Psoas muscle (tissue), 8 donors: ENCODE data around the gene CALCOCO2. TPM values are rescaled to one million over a fixed set of nuclear protein-coding genes. Genes with fewer than 3 reads are reported as not detected.

Source experiments
- ATAC-seq, 4 donors: fragments of 200-7000 bp; cut with Tn5 transposase; one replicate each; pipeline ENCODE4 v1.9.1; 2020; ENCODE audit warnings: moderate library complexity in 3 of 4, mild to moderate bottlenecking in 2 of 4
- DNase-seq, 2 donors: peaks; one replicate each; pipeline ENCODE4 v3.0.0-alpha.2; 2020
- H3K27ac ChIP-seq: fragments of 200-600 bp; one replicate; pipeline ENCODE4 v1.8.0; 2022
- H3K27me3 ChIP-seq, 3 donors: fragments of 200-600 bp in 1 of 3; one replicate each; pipeline versions ENCODE4 v1.6.1 to v1.8.0; 2013 to 2022; ENCODE audit warnings: low read length in 2 of 3, mild to moderate bottlenecking in 2 of 3, moderate library complexity in 1 of 3; ENCODE audit not compliant: insufficient read depth in 3 of 3
- H3K36me3 ChIP-seq, 2 donors: fragments of 200-600 bp in 1 of 2; one replicate each; pipeline versions ENCODE4 v1.6.1 to v1.8.0; 2013 to 2022; ENCODE audit warnings: low read depth in 1 of 2, mild to moderate bottlenecking in 1 of 2, moderate library complexity in 1 of 2; ENCODE audit not compliant: insufficient read depth in 1 of 2
- H3K4me1 ChIP-seq: fragments of 200-600 bp; one replicate; pipeline ENCODE4 v1.8.0; 2022
- H3K4me3 ChIP-seq: fragments of 200-600 bp; one replicate; pipeline ENCODE4 v1.8.0; 2022; ENCODE audit warnings: mild to moderate bottlenecking
- H3K9me3 ChIP-seq: fragments of 200-600 bp; one replicate; pipeline ENCODE4 v1.8.0; 2022
- WGBS, 3 donors: extraction: QIAGEN DNeasy Blood & Tissue Kit; methylation state at CpG; one replicate each; pipeline versions ENCODE4 v1.1.6 to v1.1.7; 2013; 5-methylcytosine and 5-hydroxymethylcytosine counted together
- intact Hi-C, 2 donors: fragments of 100-400 bp; cut with DNase I; formaldehyde crosslinking; loops; one replicate each; pipeline versions ENCODE4 v1.11.0 to v1.14.2; 2022
- polyA plus RNA-seq, 3 donors: library from polyadenylated mRNA; stranded (reverse); fragments of 200-250 nt; gene quantifications; one replicate each; pipeline ENCODE4 v1.2.3, GENCODE V29; 2013
- total RNA-seq, 4 donors: library from RNA; stranded (reverse); fragmentation: NEBNext Ultra II Directional in 2 of 4; extraction: Animal tissue kit (Norgen Biotek cat#: 25700) in 2 of 4; gene quantifications; one replicate each; pipeline versions ENCODE4 v1.2.1 to v1.2.4, GENCODE V29; 2021 to 2023
- TF ChIP-seq, protein P1 (sequence below): fragments of 200-600 bp; IDR thresholded peaks from one replicate; pipeline ENCODE4 v1.8.0; 2022; ENCODE audit warnings: antibody characterized with exemption
- donor health status: healthy with polysubstance abuse.
- donor health status: DM: no; HTN: no; CAD: no; lungs with moderate emphysema.
- donor health status: Bipolar disorder and iron deficiency.
- donor health status: healthy.
- donor health status: DM: yes; HTN: yes; CAD: no.
- donor health status: DM: no; HTN: no; CAD: no.
- donor health status: DM: no; HTN: no; CAD: no.
- donor health status: DM: yes; HTN: yes; CAD: no.

The CALCOCO2 gene
- total and polyA plus RNA-seq, 7 donors = 87.2 to 212 (median 172) TPM

DNA sequence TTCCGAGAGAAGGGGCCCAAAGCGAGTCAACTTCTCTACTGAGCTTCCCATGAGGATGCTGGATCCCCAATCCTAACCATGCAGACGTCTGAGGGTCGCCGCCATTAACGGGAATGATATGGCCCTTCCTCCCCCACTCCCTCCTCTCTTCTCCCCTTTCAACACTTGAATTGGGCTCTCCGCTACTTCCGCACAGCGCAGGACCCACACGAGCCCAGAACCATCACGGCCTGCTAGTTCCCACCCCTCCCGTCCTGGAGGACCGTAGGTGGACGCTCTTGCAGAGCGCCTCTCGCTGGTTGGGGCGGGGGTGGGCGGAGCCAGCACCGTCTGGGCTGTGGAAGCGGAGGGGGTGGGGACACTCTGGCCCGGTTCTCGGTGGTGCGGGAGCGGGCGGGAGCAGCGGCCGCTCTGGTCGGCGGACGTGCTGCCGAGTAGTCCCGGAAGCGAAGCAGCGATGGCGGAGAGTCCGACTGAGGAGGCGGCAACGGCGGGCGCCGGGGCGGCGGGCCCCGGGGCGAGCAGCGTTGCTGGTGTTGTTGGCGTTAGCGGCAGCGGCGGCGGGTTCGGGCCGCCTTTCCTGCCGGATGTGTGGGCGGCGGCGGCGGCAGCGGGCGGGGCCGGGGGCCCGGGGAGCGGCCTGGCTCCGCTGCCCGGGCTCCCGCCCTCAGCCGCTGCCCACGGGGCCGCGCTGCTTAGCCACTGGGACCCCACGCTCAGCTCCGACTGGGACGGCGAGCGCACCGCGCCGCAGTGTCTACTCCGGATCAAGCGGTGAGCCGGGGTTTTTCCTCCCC lies 77.4 kb downstream of the CALCOCO2 start, which contains the start of gene UBE2Z:
Gene UBE2Z, plus strand, starts transcription at position 361 of the 797 bp plus-strand sequence. Its CDS starts 97 bp downstream, at position 458.
- H3K27ac ChIP-seq = peak within 1 kb of the TSS; percentile 95
- TF ChIP-seq, protein P1, sequence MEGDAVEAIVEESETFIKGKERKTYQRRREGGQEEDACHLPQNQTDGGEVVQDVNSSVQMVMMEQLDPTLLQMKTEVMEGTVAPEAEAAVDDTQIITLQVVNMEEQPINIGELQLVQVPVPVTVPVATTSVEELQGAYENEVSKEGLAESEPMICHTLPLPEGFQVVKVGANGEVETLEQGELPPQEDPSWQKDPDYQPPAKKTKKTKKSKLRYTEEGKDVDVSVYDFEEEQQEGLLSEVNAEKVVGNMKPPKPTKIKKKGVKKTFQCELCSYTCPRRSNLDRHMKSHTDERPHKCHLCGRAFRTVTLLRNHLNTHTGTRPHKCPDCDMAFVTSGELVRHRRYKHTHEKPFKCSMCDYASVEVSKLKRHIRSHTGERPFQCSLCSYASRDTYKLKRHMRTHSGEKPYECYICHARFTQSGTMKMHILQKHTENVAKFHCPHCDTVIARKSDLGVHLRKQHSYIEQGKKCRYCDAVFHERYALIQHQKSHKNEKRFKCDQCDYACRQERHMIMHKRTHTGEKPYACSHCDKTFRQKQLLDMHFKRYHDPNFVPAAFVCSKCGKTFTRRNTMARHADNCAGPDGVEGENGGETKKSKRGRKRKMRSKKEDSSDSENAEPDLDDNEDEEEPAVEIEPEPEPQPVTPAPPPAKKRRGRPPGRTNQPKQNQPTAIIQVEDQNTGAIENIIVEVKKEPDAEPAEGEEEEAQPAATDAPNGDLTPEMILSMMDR = no peak
- H3K27me3 ChIP-seq = no peaks in the 10 kb centered on the region
- H3K4me3 ChIP-seq = peak within 1 kb of the TSS; percentile 85
- DNase-seq (peak; percentile 94 to 97), ATAC-seq (peak; percentile 97 to 99 (median 98))
- no peaks in the 10 kb centered on the region for H3K9me3 ChIP-seq
- H3K4me1 ChIP-seq = peaks cover 18% of the 10 kb centered on the region
- intact Hi-C loops = loop anchor here (5.0 kb wide), 2 partner anchors 34 to 39 kb away; partner anchors contain the start of gene SNF8 (in 1 of the 2)
- WGBS, 3 donors = 0 to 2% (median 0%) methylated on average over 41 to 81 of the region's 81 CpGs
- peaks cover 12 to 29% of the 10 kb centered on the region in 2 donors for H3K36me3 ChIP-seq

DNA sequence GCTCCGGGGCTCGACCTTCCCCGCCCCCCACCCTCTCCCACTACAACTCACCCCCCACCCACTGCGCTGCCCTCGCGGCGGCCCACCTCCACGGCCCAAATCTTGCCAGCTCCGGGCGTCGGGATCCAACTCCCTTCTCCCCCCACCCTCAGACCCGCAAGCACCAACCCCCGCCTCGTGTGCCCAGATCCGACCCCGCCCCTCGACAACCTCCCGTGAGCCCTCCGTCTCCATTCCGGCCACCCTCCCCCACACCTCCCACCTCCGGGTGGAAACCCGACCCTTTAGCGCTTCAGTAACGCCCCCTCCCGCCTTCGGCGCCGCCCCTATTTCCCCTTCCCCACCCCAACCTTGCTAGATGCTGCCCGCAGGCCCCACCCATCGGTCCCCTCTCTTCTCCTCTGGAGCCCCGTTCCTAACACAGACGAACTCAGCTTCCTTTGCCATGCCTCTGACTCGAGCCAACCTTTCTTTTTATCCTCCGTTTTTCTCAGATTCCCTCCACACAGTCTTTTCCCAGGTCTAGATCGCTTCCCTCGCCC lies 78.1 kb downstream of the CALCOCO2 start:
- TF ChIP-seq, protein P1 = no peak
- H3K36me3 ChIP-seq = peaks cover 12 to 36% of the 10 kb centered on the region in 2 donors
- H3K27me3 ChIP-seq = no peaks in the 10 kb centered on the region
- peak overlapping the region; percentile 95 for H3K27ac ChIP-seq
- intact Hi-C loops = loop anchor here (5.0 kb wide), 2 partner anchors 33 to 38 kb away; partner anchors contain the start of gene SNF8 (in 1 of the 2)
- DNase-seq (peak; percentile 78 to 81), ATAC-seq (peak; percentile 21 to 63 (median 41))
- H3K9me3 ChIP-seq = no peaks in the 10 kb centered on the region
- H3K4me3 ChIP-seq = peak overlapping the region; percentile 85
- WGBS, 3 donors = 2 to 3% (median 2%) methylated on average over 24 to 36 of the region's 36 CpGs
- peaks cover 18% of the 10 kb centered on the region for H3K4me1 ChIP-seq

DNA sequence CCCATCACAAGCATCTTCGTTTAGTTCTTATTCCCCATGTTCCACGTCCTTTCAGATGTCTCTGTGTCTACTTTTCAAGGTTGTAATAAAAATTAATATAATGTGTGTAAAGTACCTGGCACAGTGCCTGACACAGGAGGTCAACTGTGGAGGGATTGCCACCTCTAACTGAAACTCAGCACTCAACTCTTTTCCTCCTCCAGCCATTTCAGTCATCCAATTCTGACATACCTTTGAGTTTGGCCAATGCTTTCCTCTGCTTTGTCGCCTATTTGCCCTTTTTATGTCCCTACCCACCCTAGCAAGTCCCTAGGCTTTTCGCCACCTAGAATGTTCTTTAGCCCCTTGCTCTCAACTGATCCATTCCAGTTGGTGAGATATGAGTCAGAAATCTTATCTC lies 78.9 kb downstream of the CALCOCO2 start:
- H3K27me3 ChIP-seq = no peaks in the 10 kb centered on the region
- ATAC-seq (no peak), DNase-seq (no peak)
- no peaks in the 10 kb centered on the region for H3K9me3 ChIP-seq
- H3K4me1 ChIP-seq = peaks cover 18% of the 10 kb centered on the region
- peak overlapping the region; percentile 95 for H3K27ac ChIP-seq
- peaks cover 12 to 44% of the 10 kb centered on the region in 2 donors for H3K36me3 ChIP-seq
- H3K4me3 ChIP-seq = peak overlapping the region; percentile 85
- intact Hi-C loops = loop anchor here (5.0 kb wide), 2 partner anchors 33 to 38 kb away; partner anchors contain the start of gene SNF8 (in 1 of the 2)
- TF ChIP-seq, protein P1 = no peak
- WGBS, 3 donors = 54 to 55% (median 54%) methylated on average over 4 of the region's 4 CpGs

DNA sequence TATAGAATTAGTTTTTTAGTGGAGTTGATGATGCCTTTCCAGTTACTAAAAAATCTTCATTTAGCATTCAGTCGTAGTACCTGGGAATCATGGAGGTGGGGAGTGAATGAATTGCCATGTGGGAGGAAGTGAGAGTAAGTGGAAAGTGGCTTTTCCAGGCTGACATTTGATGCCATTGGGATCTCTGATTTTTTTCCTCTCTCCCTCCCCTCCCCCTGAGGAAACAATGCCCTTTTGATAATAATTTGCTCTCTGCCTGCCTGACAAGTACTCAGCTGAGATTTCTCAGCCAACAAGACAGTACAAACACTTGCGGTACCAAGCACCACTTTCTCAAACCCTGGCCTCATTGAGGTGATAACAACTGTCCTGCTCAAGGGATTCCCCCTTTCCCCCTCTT lies 79.5 kb downstream of the CALCOCO2 start:
- WGBS, 3 donors = 47 to 58% (median 51%) methylated on average over 2 of the region's 2 CpGs
- intact Hi-C loops = no loop called here
- DNase-seq (no peak), ATAC-seq (no peak)
- Histone ChIP-seq H3K27ac (no peak overlapping the region), H3K36me3 (peaks cover 12 to 49% of the 10 kb centered on the region in 2 donors), H3K4me1 (peaks cover 18% of the 10 kb centered on the region), H3K4me3 (peak overlapping the region; percentile 85), H3K9me3 (no peaks in the 10 kb centered on the region), H3K27me3 (no peaks in the 10 kb centered on the region)
- TF ChIP-seq, protein P1 = no peak
